ENCODE data around the gene GATAD2B.
"Not testable (repeated sequence)": the region's sequence is repeated elsewhere in the genome, so short reads cannot be mapped to it uniquely, and the experiment has no call there.

The GATAD2B gene

GRCh38 chr1:153768316-153769181 is 154.2 kb downstream of the GATAD2B start:
- DNase-seq: no peak
- Mint-ChIP-seq H3K9me3 (no peaks in the 10 kb centered on the region), H3K36me3 (peaks cover 63 to 79% of the 10 kb centered on the region in 2 donors), H3K4me3 (no peak overlapping the region), H3K4me1 (peaks cover 36 to 54% of the 10 kb centered on the region in 2 donors), H3K27ac (no peak overlapping the region), H3K27me3 (no peaks in the 10 kb centered on the region)
- ATAC-seq (replicated peaks): no peak

- peaks cover 56 to 80% of the 10 kb centered on the region in 2 donors for H3K36me3 Mint-ChIP-seq
- no peaks in the 10 kb centered on the region for H3K9me3 Mint-ChIP-seq
- H3K27ac Mint-ChIP-seq: peak overlapping the region; percentile 42
- H3K4me1 Mint-ChIP-seq: peaks cover 27 to 44% of the 10 kb centered on the region in 2 donors
- ATAC-seq (replicated peaks) (no peak), DNase-seq (no peak)
- H3K27me3 Mint-ChIP-seq: no peaks in the 10 kb centered on the region
- H3K4me3 Mint-ChIP-seq: no peak overlapping the region
These were observed 155.3 kb downstream of the GATAD2B start for GRCh38 chr1:153767519-153767918.

GRCh38 chr1:153766663-153767062 is 156.1 kb downstream of the GATAD2B start:
- DNase-seq; H3K27me3 Mint-ChIP-seq; H3K9me3 Mint-ChIP-seq; H3K27ac Mint-ChIP-seq; H3K4me3 Mint-ChIP-seq; ATAC-seq (replicated peaks): not testable (repeated sequence)
- H3K36me3 Mint-ChIP-seq: peaks cover 54 to 78% of the 10 kb centered on the region in 2 donors
- H3K4me1 Mint-ChIP-seq: peaks cover 26 to 42% of the 10 kb centered on the region in 2 donors

GRCh38 chr1:153764310-153764709 is 158.5 kb downstream of the GATAD2B start:
- H3K36me3 Mint-ChIP-seq: peaks cover 53 to 80% of the 10 kb centered on the region in 2 donors
- H3K4me3 Mint-ChIP-seq: no peak overlapping the region
- no peaks in the 10 kb centered on the region for H3K27me3 Mint-ChIP-seq

GRCh38 chr1:153763365-153764225 is 159.2 kb downstream of the GATAD2B start:
- no peaks in the 10 kb centered on the region for H3K27me3 Mint-ChIP-seq
- no peaks in the 10 kb centered on the region for H3K9me3 Mint-ChIP-seq
- H3K27ac Mint-ChIP-seq: no peak overlapping the region
- ATAC-seq (replicated peaks) (no peak), DNase-seq (no peak)
- peaks cover 49 to 73% of the 10 kb centered on the region in 2 donors for H3K36me3 Mint-ChIP-seq
- no peak overlapping the region for H3K4me3 Mint-ChIP-seq
- H3K4me1 Mint-ChIP-seq: peaks cover 7 to 15% of the 10 kb centered on the region in 2 donors

More at GRCh38 chr1:153764310-153764709, 158.5 kb downstream of the GATAD2B start:
- DNase-seq: no peak
- Mint-ChIP-seq H3K27ac (no peak overlapping the region), H3K4me1 (peaks cover 11 to 22% of the 10 kb centered on the region in 2 donors), H3K9me3 (no peaks in the 10 kb centered on the region)
- no peak for ATAC-seq (replicated peaks)

GRCh38 chr1:153760440-153760839 is 162.3 kb downstream of the GATAD2B start:
- peaks cover 46 to 68% of the 10 kb centered on the region in 2 donors for H3K36me3 Mint-ChIP-seq
- H3K4me1 Mint-ChIP-seq: peaks cover 2 to 5% of the 10 kb centered on the region in 2 donors
- H3K9me3 Mint-ChIP-seq: no peaks in the 10 kb centered on the region
- H3K27ac Mint-ChIP-seq: peak overlapping the region; percentile 25
- DNase-seq (no peak), ATAC-seq (replicated peaks) (no peak)
- no peak overlapping the region for H3K4me3 Mint-ChIP-seq
- no peaks in the 10 kb centered on the region for H3K27me3 Mint-ChIP-seq

Measured in stimulated activated naive B cell treated with anti-CD40 and anti-IgM and Interleukin-4, amounts not matched to agents 10 μg/mL and 1 μg/mL and 100 μg/mL, for 72 hours (primary cell).